Glomerular visceral epithelial cell (primary cell): Measurements from ENCODE around the gene EIF4G3.
A peak's percentile ranks its signal among the peaks of the same experiment; 100 is the strongest.
"Not testable (repeated sequence)": the region's sequence is repeated elsewhere in the genome, so short reads cannot be mapped to it uniquely, and the experiment has no call there.

ENCODE experiments used
- DNase-seq: peaks from one replicate; pipeline ENCODE4 v3.0.0-alpha.2; 2016; ENCODE audit errors: extremely low spot score

EIF4G3 gene

GRCh38 chr1:20878799-20879198 lies 297.9 kb downstream of the EIF4G3 start:
- DNase-seq: no peak

- no peak for DNase-seq
Measured at GRCh38 chr1:20875198-20875973, 301.3 kb downstream of the EIF4G3 start.

- DNase-seq: no peak
Measured at GRCh38 chr1:20873311-20873710, 303.4 kb downstream of the EIF4G3 start.

GRCh38 chr1:20871419-20871818 lies 305.3 kb downstream of the EIF4G3 start:
- DNase-seq: peak; percentile 50

- DNase-seq: no peak
Measured at GRCh38 chr1:20870718-20871117, 306.0 kb downstream of the EIF4G3 start.

- no peak for DNase-seq
Measured at GRCh38 chr1:20868263-20868662, 308.4 kb downstream of the EIF4G3 start.

- no peak for DNase-seq
Measured at GRCh38 chr1:20867847-20868246, 308.9 kb downstream of the EIF4G3 start.

- no peak for DNase-seq
Measured at GRCh38 chr1:20867062-20867461, 309.6 kb downstream of the EIF4G3 start.

- no peak for DNase-seq
Measured at GRCh38 chr1:20865001-20865400, 311.7 kb downstream of the EIF4G3 start.

GRCh38 chr1:20854529-20854928 lies 322.2 kb downstream of the EIF4G3 start:
- DNase-seq: no peak

GRCh38 chr1:20851791-20852190 lies 324.9 kb downstream of the EIF4G3 start:
- DNase-seq: not testable (repeated sequence)

- DNase-seq: no peak
Measured at GRCh38 chr1:20850021-20850420, 326.7 kb downstream of the EIF4G3 start.

- no peak for DNase-seq
Measured at GRCh38 chr1:20849100-20849499, 327.6 kb downstream of the EIF4G3 start.

- peak; percentile 8 for DNase-seq
Measured at GRCh38 chr1:20848162-20848561, 328.5 kb downstream of the EIF4G3 start.

GRCh38 chr1:20847611-20848080 lies 329.1 kb downstream of the EIF4G3 start:
- DNase-seq: peak; percentile 35

- DNase-seq: no peak
Measured at GRCh38 chr1:20846461-20847374, 330.0 kb downstream of the EIF4G3 start.

- DNase-seq: no peak
Measured at GRCh38 chr1:20840731-20841130, 336.0 kb downstream of the EIF4G3 start.

GRCh38 chr1:20837554-20838192 lies 339.0 kb downstream of the EIF4G3 start:
- DNase-seq: no peak

- DNase-seq: no peak
Measured at GRCh38 chr1:20836230-20836629, 340.5 kb downstream of the EIF4G3 start.

GRCh38 chr1:20834780-20835179 lies 341.9 kb downstream of the EIF4G3 start:
- no peak for DNase-seq

GRCh38 chr1:20834192-20834591 lies 342.5 kb downstream of the EIF4G3 start:
- no peak for DNase-seq

GRCh38 chr1:20830378-20830777 lies 346.3 kb downstream of the EIF4G3 start:
- no peak for DNase-seq
